Smooth muscle cell (in vitro differentiated cells): ENCODE results near the gene OR51B6. TPM values are rescaled to one million over a fixed set of nuclear protein-coding genes. Genes with fewer than 3 reads are reported as not detected.

Source experiments
- DNase-seq: peaks from one replicate; lab custom pipeline; 2025; ENCODE audit not compliant: unreplicated experiment; lab: John Stamatoyannopoulos, UW
- H2AFZ ChIP-seq: fragments of 200-600 bp; sonication (generic); 2 replicates; pipeline ENCODE4 v1.6.0; 2016; ENCODE audit warnings: antibody characterized with exemption, low read depth, mild to moderate bottlenecking
- H3F3A ChIP-seq: fragments of 200-600 bp; sonication (generic); 2 replicates; pipeline ENCODE4 v1.6.0; 2017; ENCODE audit warnings: antibody characterized with exemption, low read depth
- H3K27ac ChIP-seq: fragments of 200-600 bp; sonication (generic); 2 replicates; pipeline ENCODE4 v1.5.1; 2016; ENCODE audit warnings: low read depth, mild to moderate bottlenecking
- H3K27me3 ChIP-seq: fragments of 200-600 bp; sonication (generic); 2 replicates; pipeline ENCODE4 v1.6.1; 2016; ENCODE audit warnings: low read depth, mild to moderate bottlenecking
- H3K36me3 ChIP-seq: fragments of 200-600 bp; sonication (generic); 2 replicates; pipeline ENCODE4 v1.5.1; 2016; ENCODE audit warnings: low read depth
- H3K4me1 ChIP-seq: fragments of 200-600 bp; sonication (generic); 2 replicates; pipeline ENCODE4 v1.5.1; 2016; ENCODE audit warnings: low read depth
- H3K4me2 ChIP-seq: fragments of 200-600 bp; sonication (generic); 2 replicates; pipeline ENCODE4 v1.6.0; 2016; ENCODE audit warnings: mild to moderate bottlenecking
- H3K4me3 ChIP-seq: fragments of 200-600 bp; sonication (generic); 2 replicates; pipeline ENCODE4 v1.5.1; 2016; ENCODE audit warnings: mild to moderate bottlenecking
- H3K79me2 ChIP-seq: fragments of 200-600 bp; sonication (generic); 2 replicates; pipeline ENCODE4 v1.6.0; 2016; ENCODE audit warnings: low read depth, mild to moderate bottlenecking
- H3K9ac ChIP-seq: fragments of 200-600 bp; sonication (generic); 2 replicates; pipeline ENCODE4 v1.6.0; 2016; ENCODE audit warnings: low read depth
- H3K9me3 ChIP-seq: fragments of 200-600 bp; sonication (generic); replicated peaks from 2 replicates; pipeline ENCODE4 v1.5.1; 2016; ENCODE audit warnings: low read depth
- H4K20me1 ChIP-seq: fragments of 200-600 bp; sonication (generic); 2 replicates; pipeline ENCODE4 v1.6.0; 2016; ENCODE audit warnings: low read depth
- WGBS: methylation state at CpG from one replicate; pipeline ENCODE4 v1.1.7; 2016; ENCODE audit warnings: low lambda C conversion rate; 5-methylcytosine and 5-hydroxymethylcytosine counted together
- polyA plus RNA-seq: library from polyadenylated mRNA; unstranded; fragments of >200 nt; fragmentation: Nextera tagmentation; extraction: Ambion mirVana; gene quantifications from 2 replicates; pipeline ENCODE4 v1.2.1, GENCODE V29; 2016
- total RNA-seq: library from RNA; depleted of rRNA; stranded (reverse); fragments of >200 nt; gene quantifications from 2 replicates; pipeline ENCODE4 v1.2.3, GENCODE V29; 2014
- TF ChIP-seq, protein P1 (sequence below): fragments of 200-600 bp; sonication (generic); IDR thresholded peaks from 2 replicates; pipeline ENCODE4 v1.5.1; 2017; ENCODE audit warnings: borderline replicate concordance, mild to moderate bottlenecking, antibody characterized with exemption; ENCODE audit not compliant: insufficient read depth, poor library complexity, severe bottlenecking

OR51B6 gene, protein sequence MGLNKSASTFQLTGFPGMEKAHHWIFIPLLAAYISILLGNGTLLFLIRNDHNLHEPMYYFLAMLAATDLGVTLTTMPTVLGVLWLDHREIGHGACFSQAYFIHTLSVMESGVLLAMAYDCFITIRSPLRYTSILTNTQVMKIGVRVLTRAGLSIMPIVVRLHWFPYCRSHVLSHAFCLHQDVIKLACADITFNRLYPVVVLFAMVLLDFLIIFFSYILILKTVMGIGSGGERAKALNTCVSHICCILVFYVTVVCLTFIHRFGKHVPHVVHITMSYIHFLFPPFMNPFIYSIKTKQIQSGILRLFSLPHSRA
- total RNA-seq (not detected in 2 replicates), polyA plus RNA-seq (not detected in 2 replicates)

DNA sequence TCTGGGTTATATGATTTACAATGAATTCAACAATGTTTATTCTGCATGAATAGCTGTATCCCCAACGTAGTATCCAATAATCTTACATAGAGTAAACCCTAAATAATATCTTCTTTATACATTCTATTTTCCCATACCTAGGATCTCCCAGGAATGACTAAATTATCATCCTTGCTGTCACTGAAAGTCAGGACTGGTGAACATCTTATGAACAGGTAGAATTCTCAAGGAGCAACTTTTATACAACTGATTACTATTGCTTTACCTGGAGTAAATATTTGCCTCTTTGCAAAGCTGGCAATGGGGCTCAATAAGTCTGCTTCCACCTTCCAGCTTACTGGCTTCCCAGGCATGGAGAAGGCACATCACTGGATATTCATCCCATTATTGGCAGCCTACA is at the start of gene OR51B6:
OR51B6 (plus strand) TSS at position 301 of the 400 bp plus-strand sequence; CDS start at position 301, 0 bp downstream.
- H3K79me2 ChIP-seq: no peaks in the 10 kb centered on the region
- H3K36me3 ChIP-seq: no peaks in the 10 kb centered on the region
- no peak for DNase-seq
- no peak within 1 kb of the TSS for H3K9ac ChIP-seq
- H3F3A ChIP-seq: no peaks in the 10 kb centered on the region
- no peak within 1 kb of the TSS for H3K4me3 ChIP-seq
- H3K9me3 ChIP-seq: no peaks in the 10 kb centered on the region
- H4K20me1 ChIP-seq: no peaks in the 10 kb centered on the region
- no peak within 1 kb of the TSS for H3K27ac ChIP-seq
- no peaks in the 10 kb centered on the region for H3K4me1 ChIP-seq
- no peak within 1 kb of the TSS for H3K4me2 ChIP-seq
- TF ChIP-seq, protein P1, sequence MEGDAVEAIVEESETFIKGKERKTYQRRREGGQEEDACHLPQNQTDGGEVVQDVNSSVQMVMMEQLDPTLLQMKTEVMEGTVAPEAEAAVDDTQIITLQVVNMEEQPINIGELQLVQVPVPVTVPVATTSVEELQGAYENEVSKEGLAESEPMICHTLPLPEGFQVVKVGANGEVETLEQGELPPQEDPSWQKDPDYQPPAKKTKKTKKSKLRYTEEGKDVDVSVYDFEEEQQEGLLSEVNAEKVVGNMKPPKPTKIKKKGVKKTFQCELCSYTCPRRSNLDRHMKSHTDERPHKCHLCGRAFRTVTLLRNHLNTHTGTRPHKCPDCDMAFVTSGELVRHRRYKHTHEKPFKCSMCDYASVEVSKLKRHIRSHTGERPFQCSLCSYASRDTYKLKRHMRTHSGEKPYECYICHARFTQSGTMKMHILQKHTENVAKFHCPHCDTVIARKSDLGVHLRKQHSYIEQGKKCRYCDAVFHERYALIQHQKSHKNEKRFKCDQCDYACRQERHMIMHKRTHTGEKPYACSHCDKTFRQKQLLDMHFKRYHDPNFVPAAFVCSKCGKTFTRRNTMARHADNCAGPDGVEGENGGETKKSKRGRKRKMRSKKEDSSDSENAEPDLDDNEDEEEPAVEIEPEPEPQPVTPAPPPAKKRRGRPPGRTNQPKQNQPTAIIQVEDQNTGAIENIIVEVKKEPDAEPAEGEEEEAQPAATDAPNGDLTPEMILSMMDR: no peak
- no peaks in the 10 kb centered on the region for H3K27me3 ChIP-seq
- 83% methylated on average over 1 of the region's 1 CpG for WGBS
- no peak within 1 kb of the TSS for H2AFZ ChIP-seq

DNA sequence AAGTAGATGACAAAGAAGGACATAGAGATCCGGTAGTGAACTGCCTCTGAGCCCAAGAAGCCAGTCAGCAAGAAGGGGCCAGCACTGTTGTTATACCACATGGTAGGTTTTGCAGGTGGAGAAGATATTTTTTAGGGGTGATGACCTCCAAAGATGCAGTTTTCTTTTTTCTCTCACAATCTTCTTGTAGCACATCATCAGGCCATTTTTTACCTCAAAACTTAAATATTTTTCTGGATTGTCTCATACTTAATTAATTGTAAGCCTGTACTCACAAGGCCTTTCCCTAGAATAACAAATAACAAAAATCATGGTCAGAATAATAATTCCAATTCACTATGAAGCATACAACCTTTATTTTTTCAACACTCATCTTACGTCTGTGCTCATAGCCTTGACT is 49.5 kb upstream of the OR51B6 start, which contains the start of gene OR51B4:
OR51B4 (minus strand) TSS at position 101 of the 400 bp plus-strand sequence; CDS start at position 101, 0 bp downstream.
- Histone ChIP-seq H3K9ac (no peak within 1 kb of the TSS), H4K20me1 (no peaks in the 10 kb centered on the region), H2AFZ (no peak within 1 kb of the TSS), H3K79me2 (no peaks in the 10 kb centered on the region), H3K27ac (no peak within 1 kb of the TSS), H3K4me1 (no peaks in the 10 kb centered on the region), H3K4me3 (no peak within 1 kb of the TSS), H3F3A (no peaks in the 10 kb centered on the region), H3K9me3 (no peaks in the 10 kb centered on the region), H3K4me2 (no peak within 1 kb of the TSS), H3K27me3 (no peaks in the 10 kb centered on the region), H3K36me3 (no peaks in the 10 kb centered on the region)
- 95% methylated on average over 2 of the region's 2 CpGs for WGBS
- no peak for DNase-seq
- TF ChIP-seq, protein P1: no peak

DNA sequence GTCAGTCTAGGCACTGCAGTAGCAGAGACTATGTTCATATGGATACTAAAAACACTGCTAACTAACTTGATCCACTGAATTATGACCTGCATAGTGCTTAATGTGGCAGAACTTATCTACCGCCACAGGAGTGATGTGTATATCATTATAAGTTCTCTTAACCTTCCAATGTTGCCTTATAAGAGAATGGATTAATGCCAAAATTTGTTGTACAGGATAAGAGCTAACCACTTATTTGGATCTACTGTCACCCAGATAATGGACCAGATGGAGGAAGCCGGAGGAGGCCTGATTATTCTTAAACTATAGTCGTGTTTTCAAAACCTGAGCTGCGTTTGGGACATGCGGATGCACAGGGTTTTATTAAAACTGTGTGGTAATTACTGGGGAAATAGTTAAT is 47.7 kb upstream of the OR51B6 start:
- Histone ChIP-seq H3K4me2 (no peak overlapping the region), H3K9me3 (no peaks in the 10 kb centered on the region), H3K36me3 (no peaks in the 10 kb centered on the region), H3K27me3 (no peaks in the 10 kb centered on the region), H4K20me1 (no peaks in the 10 kb centered on the region), H2AFZ (no peak overlapping the region), H3K9ac (no peak overlapping the region), H3F3A (no peaks in the 10 kb centered on the region), H3K79me2 (no peaks in the 10 kb centered on the region), H3K27ac (no peak overlapping the region), H3K4me3 (no peak overlapping the region), H3K4me1 (no peaks in the 10 kb centered on the region)
- TF ChIP-seq, protein P1: no peak
- 73% methylated on average over 5 of the region's 5 CpGs for WGBS
- DNase-seq: no peak

DNA sequence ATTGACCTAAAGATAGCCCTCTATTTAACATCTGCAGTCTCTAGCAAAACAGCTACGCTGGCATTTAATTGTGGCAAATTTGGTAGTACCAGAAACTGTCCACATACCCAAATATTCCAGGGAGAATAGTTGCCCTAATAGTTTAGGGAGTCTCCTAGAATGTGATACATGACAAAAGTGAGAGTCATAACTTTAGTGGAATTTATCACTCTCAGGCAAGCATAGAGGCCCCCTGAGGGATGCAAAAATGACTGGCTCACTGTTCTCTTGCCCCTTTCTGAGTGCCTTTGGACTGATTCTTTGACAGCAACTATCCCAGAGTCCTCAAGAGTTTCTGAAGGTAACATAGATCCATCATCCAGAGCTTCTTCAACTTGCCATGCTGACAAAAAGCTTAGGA is 47.3 kb upstream of the OR51B6 start:
- DNase-seq: no peak
- Histone ChIP-seq H4K20me1 (no peaks in the 10 kb centered on the region), H3K27ac (no peak overlapping the region), H3K4me1 (no peaks in the 10 kb centered on the region), H3K9me3 (no peaks in the 10 kb centered on the region), H3K27me3 (no peaks in the 10 kb centered on the region), H3K4me2 (no peak overlapping the region), H3K79me2 (no peaks in the 10 kb centered on the region), H2AFZ (no peak overlapping the region), H3K9ac (no peak overlapping the region), H3K36me3 (no peaks in the 10 kb centered on the region), H3F3A (no peaks in the 10 kb centered on the region), H3K4me3 (no peak overlapping the region)
- TF ChIP-seq, protein P1: no peak
- 91% methylated on average over 1 of the region's 1 CpG for WGBS
